Hematopoietic multipotent progenitor cell treated with erythropoietin and hydrocortisone succinate and interleukin-3 and kit ligand, for 6 days (in vitro differentiated cells): ENCODE data around the gene PSME1.
A peak's percentile ranks its signal among the peaks of the same experiment; 100 is the strongest.

Source experiments
- DNase-seq: peaks from one replicate; pipeline ENCODE4 v3.0.0-alpha.2; 2015

The PSME1 gene

GRCh38 chr14:24147761-24148428 is 11.9 kb downstream of the PSME1 start:
- DNase-seq = peak; percentile 40

DNA sequence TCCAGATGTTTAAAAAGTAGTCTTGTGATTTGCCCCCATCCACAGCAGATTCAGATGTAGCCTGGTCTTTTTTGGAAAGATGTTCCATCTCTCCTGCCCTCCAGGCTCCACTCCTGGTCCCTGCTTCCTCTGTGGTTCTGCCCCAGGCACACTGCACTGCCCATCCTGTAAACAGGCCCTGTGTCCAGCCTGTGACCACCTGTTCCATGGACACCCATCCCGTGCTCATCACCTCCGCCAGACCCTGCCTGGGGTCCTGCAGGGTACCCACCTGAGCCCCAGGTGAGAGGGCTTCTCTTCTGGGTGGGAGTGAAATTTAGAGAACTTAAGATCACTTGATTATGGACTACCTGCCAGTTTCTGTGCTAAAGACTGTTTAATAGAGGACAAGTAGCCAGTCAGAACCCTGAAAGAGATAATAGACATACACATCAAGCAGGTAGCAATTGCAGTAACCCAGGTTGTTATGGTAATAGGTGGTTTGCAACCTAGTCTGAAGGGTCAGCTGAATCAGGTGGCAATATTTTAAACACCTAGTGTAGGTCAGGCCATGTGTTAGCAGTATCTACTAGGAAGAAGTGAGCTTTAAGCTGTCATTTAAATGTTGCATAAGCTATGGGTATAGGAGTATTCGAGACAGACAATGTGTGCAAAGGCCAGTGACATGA is 13.4 kb downstream of the PSME1 start:
- no peak for DNase-seq

- no peak for DNase-seq
Observed at GRCh38 chr14:24150061-24150460, 14.1 kb downstream of the PSME1 start.

GRCh38 chr14:24150567-24150966 is 14.6 kb downstream of the PSME1 start:
- DNase-seq = no peak

GRCh38 chr14:24150993-24151392 is 15.0 kb downstream of the PSME1 start:
- no peak for DNase-seq

GRCh38 chr14:24151404-24152080 is 15.5 kb downstream of the PSME1 start:
- DNase-seq = no peak

GRCh38 chr14:24155100-24155499 is 19.1 kb downstream of the PSME1 start:
- no peak for DNase-seq

DNA sequence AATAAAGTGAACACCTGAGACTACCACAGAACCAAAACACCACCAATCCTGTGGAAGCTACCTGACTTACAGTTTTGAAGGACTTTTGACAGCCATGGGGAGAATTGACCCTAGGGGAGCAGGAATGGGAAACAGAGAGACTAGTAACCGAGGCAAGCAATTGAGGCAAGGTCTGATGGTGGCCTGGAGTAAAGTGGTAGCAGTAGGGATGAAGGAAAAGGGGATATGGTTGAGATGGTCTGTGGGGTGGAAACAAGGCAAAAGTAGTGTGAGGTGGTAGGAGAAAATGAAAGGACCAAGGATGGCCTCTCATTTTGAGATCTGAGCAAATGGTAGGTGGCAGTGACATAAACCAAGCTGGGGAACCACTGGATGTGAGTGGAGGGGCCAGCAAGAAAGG is 20.8 kb downstream of the PSME1 start:
- no peak for DNase-seq

GRCh38 chr14:24157331-24157730 is 21.3 kb downstream of the PSME1 start:
- no peak for DNase-seq

DNA sequence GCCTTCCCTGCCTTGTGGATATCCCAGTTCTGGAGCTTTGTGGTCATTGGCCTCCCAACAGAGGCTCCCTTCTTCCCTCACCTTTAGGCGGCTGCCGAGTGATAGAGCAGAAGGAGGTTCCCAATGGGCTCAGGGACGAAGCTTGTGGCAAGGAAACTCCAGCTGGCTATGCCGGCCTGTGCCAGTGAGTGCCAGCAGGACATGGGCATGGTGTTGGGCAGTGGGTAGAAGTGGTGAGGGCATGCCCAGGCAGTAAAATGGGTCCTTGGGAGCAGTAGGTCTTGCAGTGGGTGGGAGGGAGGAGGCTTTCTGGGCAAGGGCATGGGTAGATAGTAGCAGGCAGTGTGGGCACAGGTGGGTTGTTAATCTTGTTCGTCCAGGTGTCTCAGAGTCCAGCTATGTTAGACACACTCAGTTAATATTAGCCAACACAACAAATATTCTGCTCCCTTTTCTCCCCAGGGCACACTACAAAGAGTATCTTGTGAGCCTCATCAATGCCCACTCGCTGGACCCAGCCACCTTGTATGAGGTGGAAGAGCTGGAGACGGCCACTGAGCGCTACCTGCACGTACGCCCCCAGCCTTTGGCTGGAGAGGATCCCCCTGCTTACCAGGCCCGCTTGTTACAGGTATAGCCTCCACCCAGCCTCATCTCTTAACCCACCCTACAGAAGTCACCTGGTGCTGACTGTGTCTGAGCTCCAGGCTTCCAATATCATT is 23.9 kb downstream of the PSME1 start:
- no peak for DNase-seq

DNA sequence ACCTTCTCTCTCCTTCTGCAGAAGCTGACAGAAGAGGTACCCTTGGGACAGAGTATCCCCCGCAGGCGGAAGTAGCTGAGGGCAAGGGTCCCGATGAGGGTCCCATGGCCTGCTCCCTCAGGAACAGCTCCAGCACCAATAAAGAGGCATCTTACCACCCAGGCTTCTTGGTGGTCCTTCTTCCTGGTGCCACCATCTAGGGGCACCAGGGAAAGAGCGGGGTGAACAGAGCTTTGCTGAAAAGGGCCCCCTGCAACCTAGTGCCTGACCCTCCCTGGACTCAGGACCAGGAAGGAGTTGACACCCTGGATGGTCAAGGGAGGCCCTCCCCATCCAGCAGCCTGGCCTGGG is 24.5 kb downstream of the PSME1 start:
- no peak for DNase-seq

DNA sequence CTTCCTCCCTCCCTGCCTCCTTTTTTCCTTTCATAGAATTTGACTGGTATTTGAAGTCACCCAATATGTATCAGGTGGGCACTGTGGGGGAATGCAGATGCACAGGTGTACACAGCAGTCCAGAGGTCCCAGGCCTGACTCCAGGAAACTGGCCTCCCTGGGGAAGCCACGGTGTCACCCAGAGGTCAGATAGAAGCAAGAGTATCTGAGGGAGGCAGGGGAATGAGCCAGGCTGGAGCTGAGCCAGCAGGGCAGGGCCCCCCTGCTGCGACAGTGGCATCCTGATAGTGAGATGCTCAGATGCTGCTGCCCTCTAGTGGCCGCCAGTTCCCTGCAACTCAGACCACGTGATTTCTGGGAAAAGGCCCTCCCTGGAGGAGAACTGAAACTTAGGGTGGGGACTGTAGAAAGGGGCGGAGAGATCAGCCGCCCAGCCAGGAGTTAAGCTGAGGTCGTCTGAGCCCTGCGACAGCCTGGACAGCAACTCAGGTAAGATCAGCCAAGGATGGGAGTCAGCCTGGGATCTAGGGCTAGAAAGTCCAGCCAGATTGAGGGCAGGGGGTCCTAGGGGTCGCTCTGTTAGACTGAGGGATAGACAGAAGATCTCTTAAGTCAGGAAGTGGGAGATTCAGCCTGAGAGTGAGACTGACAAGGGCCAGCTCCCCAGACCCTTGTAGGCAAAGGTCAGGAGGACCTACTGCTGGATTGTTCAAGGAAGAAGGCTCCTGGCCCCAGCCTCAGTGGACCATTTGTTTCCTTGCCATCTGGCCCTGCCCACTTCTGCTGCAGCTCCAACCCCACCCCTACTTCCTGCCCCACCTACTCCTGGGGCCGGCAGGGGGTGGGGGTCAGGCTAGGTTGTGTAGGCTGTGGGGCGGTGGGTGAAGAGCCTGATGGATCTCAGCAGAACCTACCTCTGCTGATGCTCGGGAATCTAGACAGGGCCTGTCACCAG is 25.1 kb downstream of the PSME1 start, which contains the start of gene IRF9:
Gene IRF9 (plus strand): TSS at position 416 of the 955 bp plus-strand sequence. CDS start 880 bp downstream, outside the sequence.
- DNase-seq = peak; percentile 98

DNA sequence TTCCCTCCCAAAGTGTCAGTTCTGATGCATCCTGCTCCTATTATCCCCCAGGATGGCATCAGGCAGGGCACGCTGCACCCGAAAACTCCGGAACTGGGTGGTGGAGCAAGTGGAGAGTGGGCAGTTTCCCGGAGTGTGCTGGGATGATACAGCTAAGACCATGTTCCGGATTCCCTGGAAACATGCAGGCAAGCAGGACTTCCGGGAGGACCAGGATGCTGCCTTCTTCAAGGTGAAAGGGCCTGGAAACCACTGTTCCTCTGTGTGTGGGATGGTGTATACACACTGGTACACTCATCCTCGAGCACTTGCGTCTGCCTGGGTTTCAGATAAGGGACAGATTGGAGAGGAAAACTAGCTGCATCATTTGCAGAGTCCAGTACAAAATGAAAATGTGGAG is 26.1 kb downstream of the PSME1 start:
- no peak for DNase-seq

DNA sequence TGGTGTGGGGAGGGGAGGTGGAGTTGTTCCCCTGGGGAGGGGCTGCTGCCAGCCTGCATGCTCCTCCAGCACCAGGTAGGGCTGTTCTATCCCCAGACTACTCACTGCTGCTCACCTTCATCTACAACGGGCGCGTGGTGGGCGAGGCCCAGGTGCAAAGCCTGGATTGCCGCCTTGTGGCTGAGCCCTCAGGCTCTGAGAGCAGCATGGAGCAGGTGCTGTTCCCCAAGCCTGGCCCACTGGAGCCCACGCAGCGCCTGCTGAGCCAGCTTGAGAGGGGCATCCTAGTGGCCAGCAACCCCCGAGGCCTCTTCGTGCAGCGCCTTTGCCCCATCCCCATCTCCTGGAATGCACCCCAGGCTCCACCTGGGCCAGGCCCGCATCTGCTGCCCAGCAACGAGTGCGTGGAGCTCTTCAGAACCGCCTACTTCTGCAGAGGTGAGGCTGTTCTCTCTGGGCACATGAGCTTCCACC is 28.6 kb downstream of the PSME1 start:
- DNase-seq = no peak

- DNase-seq = no peak
Observed at GRCh38 chr14:24165785-24166184, 29.8 kb downstream of the PSME1 start.

GRCh38 chr14:24167469-24168114 is 31.6 kb downstream of the PSME1 start:
- DNase-seq = no peak

- peak; percentile 98 for DNase-seq
Observed at GRCh38 chr14:24171422-24172260, 35.6 kb downstream of the PSME1 start, which contains the start of gene REC8. Gene REC8 (plus strand): TSS chr14:24172080. CDS start chr14:24172553, 473 bp downstream.

DNA sequence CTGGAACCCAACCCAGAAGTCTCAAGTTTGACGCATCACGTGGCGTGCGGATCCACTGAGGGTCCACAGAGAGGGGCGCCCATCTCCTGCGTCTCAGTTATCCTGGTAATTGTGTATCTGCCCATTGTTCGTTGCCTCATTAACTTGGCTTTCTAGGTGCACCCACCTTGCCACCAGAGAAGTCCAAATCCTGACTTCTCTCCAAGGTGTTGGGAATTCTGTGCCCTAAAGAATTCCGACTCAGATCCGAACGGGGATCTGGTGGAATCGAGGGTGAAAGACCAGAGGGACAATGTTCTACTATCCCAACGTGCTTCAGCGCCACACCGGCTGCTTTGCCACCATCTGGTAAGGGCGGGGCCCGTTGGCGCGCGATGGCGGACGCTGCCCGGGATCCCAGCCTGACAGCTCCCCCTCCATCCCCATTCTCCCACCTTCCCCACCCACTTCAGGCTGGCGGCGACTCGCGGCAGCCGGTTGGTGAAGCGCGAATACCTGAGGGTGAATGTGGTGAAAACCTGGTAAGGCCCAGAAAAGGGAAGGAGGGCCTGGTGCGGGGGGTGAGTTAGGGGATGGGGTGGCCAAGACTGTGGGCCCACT is 36.4 kb downstream of the PSME1 start:
- DNase-seq = peak; percentile 49

DNA sequence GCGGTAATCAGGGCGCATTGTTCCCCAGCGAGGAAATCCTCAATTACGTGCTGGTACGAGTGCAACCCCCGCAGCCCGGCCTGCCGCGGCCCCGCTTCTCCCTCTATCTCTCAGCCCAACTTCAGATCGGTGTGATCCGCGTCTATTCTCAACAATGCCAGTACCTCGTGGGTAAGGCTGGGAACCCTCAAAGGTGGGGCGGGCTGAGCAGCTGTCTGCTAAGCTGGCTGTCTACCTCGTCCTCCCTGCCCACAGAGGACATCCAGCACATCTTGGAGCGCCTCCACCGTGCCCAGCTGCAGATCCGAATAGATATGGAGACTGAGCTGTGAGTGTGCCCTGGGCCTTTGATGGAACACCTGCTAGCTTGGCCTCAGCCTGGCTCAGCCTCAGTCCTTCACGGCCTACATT is 36.9 kb downstream of the PSME1 start:
- no peak for DNase-seq

GRCh38 chr14:24176599-24176998 is 40.6 kb downstream of the PSME1 start:
- no peak for DNase-seq
